HG02943 (cell line): ENCODE data around the gene NRAS.

Experiments
- ATAC-seq: cut with Tn5 transposase; IDR thresholded peaks from one replicate; pipeline ENCODE4 v1.9.1; 2021; ENCODE audit warnings: mild to moderate bottlenecking, low read depth, moderate library complexity; ENCODE audit not compliant: unreplicated experiment

NRAS gene

DNA sequence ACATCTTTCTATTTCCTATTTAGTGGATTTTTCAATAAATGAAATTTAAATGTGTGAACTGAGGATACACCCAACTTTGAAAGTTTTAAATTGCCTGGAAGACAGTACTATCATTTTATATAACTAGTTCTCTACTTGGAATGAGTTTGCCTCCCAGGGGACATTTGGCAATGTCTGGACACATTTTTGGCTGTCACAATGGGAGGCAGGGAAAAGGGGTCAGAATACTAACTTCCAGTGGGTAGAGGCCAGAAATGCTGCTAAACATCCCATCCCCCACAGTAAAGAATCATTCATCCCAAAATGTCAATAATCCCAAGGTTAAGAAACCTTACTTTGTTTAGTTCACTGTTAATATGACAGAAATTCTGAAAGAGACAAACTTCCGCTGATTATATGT lies 13.2 kb upstream of the NRAS start:
- ATAC-seq = no peak

- no peak for ATAC-seq
Observed at GRCh38 chr1:114728553-114728952, 12.0 kb upstream of the NRAS start.

GRCh38 chr1:114725230-114725629 lies 8.7 kb upstream of the NRAS start:
- no peak for ATAC-seq

DNA sequence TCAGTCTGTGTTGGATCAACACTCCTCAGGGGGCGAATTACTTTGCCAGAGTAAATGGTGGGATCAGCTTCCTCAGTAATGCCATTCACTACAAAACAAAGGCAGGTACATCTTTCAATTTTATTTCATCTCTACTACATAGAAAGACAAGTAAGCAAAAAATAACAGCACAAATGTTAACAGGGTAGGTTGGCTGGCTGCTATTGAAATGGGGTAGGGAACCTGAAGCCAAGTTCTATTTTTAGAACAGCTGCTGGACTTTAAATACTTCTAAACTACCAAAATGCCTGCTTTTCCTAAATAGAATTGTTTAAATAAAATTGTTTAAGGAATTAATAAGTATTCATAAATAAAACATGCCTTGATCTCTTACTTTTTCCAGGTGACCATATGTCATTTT lies 7.3 kb upstream of the NRAS start:
- no peak for ATAC-seq

GRCh38 chr1:114723457-114723856 lies 6.9 kb upstream of the NRAS start:
- ATAC-seq = no peak

DNA sequence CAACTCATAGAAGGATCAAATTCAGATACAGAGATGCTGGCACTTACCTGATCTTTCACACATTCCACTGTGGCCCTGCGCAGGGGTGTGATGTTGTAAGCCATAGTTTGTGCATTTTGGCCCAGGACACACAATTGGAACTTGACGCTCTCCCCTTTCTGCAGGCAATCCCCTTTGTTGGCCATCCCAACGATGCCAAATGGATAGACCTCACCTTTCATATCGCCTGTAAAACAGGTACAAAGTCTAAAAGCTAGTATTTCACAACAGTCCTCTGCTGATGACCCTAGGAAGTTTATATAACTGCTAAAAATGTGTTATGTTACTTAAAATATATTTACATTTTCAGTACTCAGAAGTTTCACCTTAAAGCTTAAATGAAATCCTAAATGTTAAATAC lies 3.9 kb upstream of the NRAS start:
- no peak for ATAC-seq

- no peak for ATAC-seq
Observed at GRCh38 chr1:114719424-114719787, 2.8 kb upstream of the NRAS start.

DNA sequence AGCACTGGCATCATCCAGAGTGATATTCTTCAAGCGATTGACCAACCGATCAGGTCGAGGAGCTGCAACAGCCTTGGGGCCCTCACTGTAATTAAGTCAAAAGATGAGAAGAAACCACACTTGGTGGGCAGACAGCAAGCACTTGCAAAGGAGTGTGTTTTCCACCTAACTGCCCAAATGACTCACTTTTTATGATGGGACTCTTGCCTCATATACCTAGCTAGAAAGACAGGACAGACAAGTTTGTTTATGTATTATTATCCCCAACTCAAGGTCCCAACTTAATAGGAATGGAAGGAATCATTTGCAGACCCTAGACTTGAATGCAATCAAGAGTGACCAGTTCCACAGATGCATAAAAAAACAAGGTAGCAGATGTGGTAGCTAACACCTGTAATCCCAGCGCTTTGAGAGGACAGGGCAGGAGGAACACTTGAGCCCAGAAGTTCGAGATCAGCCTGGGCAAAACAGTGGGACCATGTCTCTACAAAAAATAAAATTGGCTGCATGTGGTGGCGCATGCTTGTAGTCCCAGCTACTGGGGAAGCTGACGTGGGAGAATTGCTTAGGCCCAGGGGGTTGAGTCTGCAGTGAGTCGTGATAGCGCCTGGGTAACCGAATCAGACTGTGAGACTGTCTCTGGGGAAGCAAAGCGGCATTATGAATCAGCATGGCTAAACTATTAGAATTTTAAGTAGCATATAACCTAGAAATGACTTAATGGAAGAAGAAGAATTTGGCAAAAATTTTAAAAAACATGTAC lies 2.3 kb upstream of the NRAS start:
- no peak for ATAC-seq

- no peak for ATAC-seq
Observed at GRCh38 chr1:114715952-114716303, 643 bp downstream of the NRAS start.

GRCh38 chr1:114712977-114713376 lies 3.6 kb downstream of the NRAS start:
- ATAC-seq = no peak

- no peak for ATAC-seq
Observed at GRCh38 chr1:114710360-114710759, 6.2 kb downstream of the NRAS start.

- ATAC-seq = no peak
Observed at GRCh38 chr1:114707604-114708003, 9.0 kb downstream of the NRAS start.

DNA sequence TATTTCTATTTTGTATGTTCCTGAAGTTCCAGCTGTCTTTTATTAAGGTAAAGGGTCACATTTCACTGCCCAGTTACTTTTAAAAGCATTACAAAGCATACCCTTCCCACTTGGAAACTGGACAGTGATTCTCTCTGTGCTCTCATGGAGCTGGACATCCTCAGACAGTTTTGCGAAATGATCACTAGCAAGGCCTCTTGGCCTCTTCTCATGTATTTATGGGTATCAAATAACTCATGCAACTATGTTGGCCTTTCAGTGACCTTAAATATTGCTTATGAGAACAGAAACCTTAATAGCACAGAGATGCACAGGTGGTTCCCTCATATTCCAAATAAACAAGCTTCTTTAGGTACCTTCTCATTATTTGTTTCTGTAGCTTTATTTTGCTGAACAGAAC lies 13.3 kb downstream of the NRAS start:
- no peak for ATAC-seq

DNA sequence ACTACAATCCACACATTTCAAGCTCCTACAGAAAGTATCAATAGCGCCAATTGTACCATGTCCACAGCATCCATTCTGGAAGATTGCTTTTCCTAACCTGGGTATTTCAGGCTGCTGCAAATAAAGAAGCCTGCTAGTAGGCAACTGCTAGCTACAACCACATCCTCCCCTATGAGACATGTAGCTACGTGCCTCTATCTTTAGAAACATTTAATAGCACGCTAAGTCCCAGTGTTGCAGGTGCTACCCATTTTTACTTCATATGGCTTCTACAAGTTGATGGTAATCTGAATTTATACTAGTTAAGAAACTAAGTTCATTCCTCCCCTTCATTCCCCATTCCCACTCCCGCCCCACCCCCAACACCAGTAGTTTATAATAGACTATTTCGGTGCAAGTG lies 13.8 kb downstream of the NRAS start:
- no peak for ATAC-seq

- ATAC-seq = no peak
Observed at GRCh38 chr1:114701931-114702330, 14.6 kb downstream of the NRAS start.

DNA sequence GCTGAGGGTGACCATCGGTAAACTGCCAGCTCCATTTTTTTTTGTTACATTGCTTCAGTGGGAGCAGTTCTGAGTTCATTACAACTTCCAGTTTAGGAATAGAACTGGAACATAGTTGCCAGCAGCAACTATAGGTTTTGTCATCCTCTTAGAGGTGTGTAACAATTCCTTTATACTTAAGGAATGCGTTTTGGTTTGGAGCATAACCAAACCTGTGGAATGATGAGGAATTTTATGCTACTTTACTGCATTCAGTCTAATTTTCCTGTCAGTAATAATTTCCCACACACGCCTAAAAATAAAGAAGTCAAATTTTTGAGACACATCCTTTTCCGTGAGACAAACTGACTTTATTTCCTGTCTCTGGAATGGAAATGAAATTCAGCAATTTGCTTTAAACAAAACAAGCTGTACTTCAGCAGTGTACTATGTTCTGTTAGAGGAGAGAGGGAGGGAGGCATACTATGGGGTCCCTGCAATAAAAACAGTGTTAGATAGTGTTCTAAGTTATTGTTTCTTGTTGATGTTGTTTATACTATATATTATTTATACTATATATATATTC lies 16.5 kb downstream of the NRAS start:
- ATAC-seq = no peak

DNA sequence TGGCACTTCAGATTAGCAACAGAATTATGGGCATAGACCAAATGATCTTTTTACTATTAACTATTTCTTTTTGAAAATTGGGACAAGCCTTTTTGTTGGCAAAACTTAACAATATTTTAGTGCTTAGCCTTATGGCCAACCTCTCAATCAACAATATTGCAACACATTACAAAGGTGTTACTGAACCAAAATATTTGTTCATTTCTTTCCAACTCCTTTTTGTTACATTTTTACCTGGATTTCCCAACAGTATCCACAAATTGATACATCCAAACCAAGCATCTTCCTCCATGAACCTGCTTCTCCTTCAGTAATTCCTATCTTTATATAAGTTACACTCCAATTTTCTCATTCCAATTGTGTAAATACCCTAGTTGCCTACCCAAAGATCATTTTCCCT lies 19.8 kb downstream of the NRAS start:
- ATAC-seq = no peak

DNA sequence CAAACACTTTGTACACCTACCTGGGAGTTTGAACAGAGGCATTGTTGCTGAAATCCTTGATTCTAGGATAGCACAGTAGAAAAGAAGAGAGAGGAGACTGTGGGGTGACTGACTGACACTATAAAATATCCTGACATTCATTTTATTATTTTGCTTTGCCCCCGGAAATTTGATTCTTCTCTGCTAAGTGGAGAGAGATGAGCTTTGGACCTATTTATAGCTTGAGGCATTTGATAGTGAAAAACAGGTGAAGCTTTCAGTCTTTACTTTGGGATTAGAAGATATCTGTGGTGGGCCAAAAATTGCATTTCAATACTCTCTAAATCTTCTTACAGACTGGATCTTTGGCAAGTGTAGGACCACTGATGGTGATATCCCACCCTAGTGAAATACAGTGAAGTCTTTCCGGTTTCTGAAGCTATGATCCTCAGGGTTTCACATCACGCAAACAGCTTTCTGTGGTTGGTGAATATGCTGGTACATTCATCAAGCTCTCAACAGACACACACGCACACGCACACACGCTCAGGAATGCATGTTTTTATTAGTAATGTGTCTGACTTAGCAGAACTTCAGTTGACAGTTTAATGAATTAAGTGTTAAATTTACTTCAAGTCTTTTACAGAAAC lies 21.0 kb downstream of the NRAS start, which contains the start of gene AMPD1:
Gene AMPD1, minus strand, starts transcription at position 117 of the 629 bp plus-strand sequence. Its CDS starts 75 bp downstream, at position 42.
- no peak for ATAC-seq

GRCh38 chr1:114694540-114695310 lies 21.8 kb downstream of the NRAS start:
- no peak for ATAC-seq

DNA sequence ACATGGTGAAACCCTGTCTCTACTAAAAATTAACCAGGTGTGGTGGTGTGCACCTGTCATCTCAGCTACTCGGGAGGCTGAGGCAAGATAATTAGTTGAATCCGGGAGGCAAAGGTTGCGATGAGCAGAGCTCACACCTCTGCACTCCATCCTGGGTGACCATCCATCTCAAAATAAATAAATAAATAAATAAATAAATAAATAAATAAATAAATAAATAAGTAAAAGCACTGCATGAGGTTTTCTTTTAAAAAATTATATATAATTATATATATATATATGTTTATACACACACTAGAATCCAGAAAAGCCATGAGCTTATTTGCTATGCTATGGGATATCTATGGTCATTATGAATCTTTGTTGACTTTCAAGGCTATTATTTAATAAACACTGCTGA lies 23.6 kb downstream of the NRAS start:
- ATAC-seq = no peak

DNA sequence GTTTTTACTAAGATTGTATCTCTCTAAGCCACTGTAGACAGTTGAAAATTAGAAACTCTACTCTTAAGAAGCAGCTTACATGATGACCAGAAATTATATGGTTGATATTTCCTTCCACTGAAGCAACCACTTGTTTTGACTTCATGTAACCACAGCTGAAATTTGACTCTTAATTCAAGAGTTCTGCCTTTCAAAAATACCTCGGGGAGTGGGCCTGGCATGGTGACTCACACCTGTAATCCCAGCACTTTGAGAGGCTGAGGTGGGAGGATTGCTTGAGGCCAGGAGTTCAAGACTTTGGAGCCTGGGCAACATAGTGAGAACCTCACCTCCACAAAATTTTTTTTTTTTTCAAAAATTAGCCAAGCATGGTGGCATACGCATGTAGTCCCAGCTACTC lies 25.5 kb downstream of the NRAS start:
- no peak for ATAC-seq
